H1 (cell line): Measurements from ENCODE around the gene TTC3. TPM values are rescaled to one million over a fixed set of nuclear protein-coding genes. Genes with fewer than 3 reads are reported as not detected.

Experiments used
- ATF2 ChIP-seq: IDR thresholded peaks from 2 replicates; pipeline ENCODE4 v1.6.1; 2012; ENCODE audit warnings: low read length, inconsistent platforms
- BCL11A ChIP-seq, 2 experiments: IDR thresholded peaks; one replicate each; pipeline ENCODE4 v1.6.1; 2011; ENCODE audit warnings: low read depth in 2 of 2, low read length in 2 of 2, mild to moderate bottlenecking in 2 of 2
- CHD1 ChIP-seq: IDR thresholded peaks from 2 replicates; pipeline ENCODE4 v1.6.1; 2012; ENCODE audit warnings: low read depth, low read length, improper control_type of control experiment
- CHD2 ChIP-seq: IDR thresholded peaks from 2 replicates; pipeline ENCODE4 v1.6.1; 2012; ENCODE audit warnings: low read length, improper control_type of control experiment
- CHD7 ChIP-seq: fragments of 300-600 bp; sonication (generic); IDR thresholded peaks from 2 replicates; pipeline ENCODE4 v1.7.1; 2012; ENCODE audit warnings: low read length, moderate library complexity, mild to moderate bottlenecking, inconsistent platforms; ENCODE audit not compliant: insufficient replicate concordance
- EGR1 ChIP-seq: IDR thresholded peaks from 2 replicates; pipeline ENCODE4 v1.6.1; 2011; ENCODE audit warnings: low read depth, low read length, borderline replicate concordance
- KDM4A ChIP-seq: IDR thresholded peaks from one replicate; pipeline ENCODE4 v1.7.1; 2012; ENCODE audit warnings: low read depth, mild to moderate bottlenecking, moderate library complexity, low read length, inconsistent platforms; ENCODE audit not compliant: severe bottlenecking
- SP1 ChIP-seq: IDR thresholded peaks from 2 replicates; pipeline ENCODE4 v1.6.1; 2011; ENCODE audit warnings: low read depth, low read length
- polyA plus RNA-seq, 7 experiments: library from polyadenylated mRNA; depleted of rRNA in 3 of 7; stranded (reverse) in 5 of 7; unstranded in 2 of 7; fragments of >200 nt in 5 of 7; fragments of 200-250 nt in 2 of 7; gene quantifications; 1 replicate in 5 of 7; 2 replicates in 1 of 7; 4 replicates in 1 of 7; pipeline versions ENCODE4 v1.2.1 to v1.2.3, GENCODE V29; 2011 to 2013; ENCODE audit warnings: missing spikeins in 2 of 7, mixed read lengths in 2 of 7
- total RNA-seq: library from RNA; stranded (reverse); fragmentation: NEBNext Ultra II Directional; extraction: Animal tissue kit (Norgen Biotek cat#: 25700); gene quantifications from 2 replicates; pipeline ENCODE4 v1.2.1, GENCODE V29; 2021

The TTC3 gene
- total and polyA plus RNA-seq, 2 of the 8 experiments (the other 6 are each of a cell fraction or from before 2014, with no cell fraction given), result 11.0 to 36.2 TPM

GRCh38 chr21:37199057-37199924 lies 126.2 kb downstream of the TTC3 start (continued):
- TF ChIP-seq CHD7 (no peak), CHD2 (no peak), CHD1 (no peak), KDM4A (no peak), ATF2 (no peak), EGR1 (no peak), SP1 (no peak), BCL11A (IDR thresholded peaks at IDR 0.05; ENCODE audit: low read depth in 2 of 2, low read length in 2 of 2) (no peak)
